HepG2 (cell line): Measurements from ENCODE around the gene NXPE1. TPM values are rescaled to one million over a fixed set of nuclear protein-coding genes. Genes with fewer than 3 reads are reported as not detected.

ENCODE experiments used
- ATAC-seq: fragments of 200-7000 bp; cut with Tn5 transposase; 3 replicates; pipeline ENCODE4 v1.9.1; 2020; ENCODE audit warnings: mild to moderate bottlenecking, moderate library complexity
- BruUV-seq: library from RNA; stranded (reverse); fragments of 400-500 nt; replicated peaks from 2 replicates; lab custom pipeline; 2021; lab: Mats Ljungman, UMichigan
- CTCF ChIA-PET: fragments of 300-600 bp; formaldehyde crosslinking; extraction: SDS; loops from one replicate; lab custom pipeline; 2021; ENCODE audit warnings: low total read pairs, inconsistent platforms, low intra/inter-chr PET ratio; lab: Yijun Ruan, JAX
- POLR2A ChIA-PET: fragments of 350-600 bp; sonication (Branson Sonifier 250); formaldehyde crosslinking; loops from one replicate; lab custom pipeline; 2020; ENCODE audit warnings: antibody characterized with exemption, inconsistent platforms; lab: Yijun Ruan, JAX
- DNase-seq: peaks from one replicate; pipeline ENCODE4 v3.0.0-alpha.2; 2015; ENCODE audit warnings: low spot score
- FAIRE-seq: peaks from 3 replicates; lab custom pipeline; 2011; peaks lifted over from hg19 to GRCh38; lab: Jason Lieb, UNC
- H2AFZ ChIP-seq: one replicate; pipeline ENCODE4 v1.6.1; 2011; ENCODE audit warnings: low read length, inconsistent platforms
- H3K27ac ChIP-seq: fragments of 300-600 bp; 3 replicates; pipeline ENCODE4 v1.8.0; 2011; ENCODE audit warnings: mixed run types, mild to moderate bottlenecking, mixed read lengths, low read length, inconsistent platforms; ENCODE audit not compliant: insufficient read depth; ENCODE audit errors: extremely low read length
- H3K27me3 ChIP-seq, 2 experiments: fragments of 200-600 bp in 1 of 2; 2 replicates in 1 of 2; 3 replicates in 1 of 2; pipeline versions ENCODE4 v1.6.0 to v1.8.0; 2011; ENCODE audit warnings: low read length in 2 of 2, mild to moderate bottlenecking in 2 of 2, moderate library complexity in 2 of 2, inconsistent platforms in 1 of 2; ENCODE audit not compliant: insufficient read depth in 2 of 2, control insufficient read depth in 1 of 2
- H3K36me3 ChIP-seq, 2 experiments: fragments of 200-600 bp in 1 of 2; replicated peaks in 1 of 2; 2 replicates in 1 of 2; 3 replicates in 1 of 2; pipeline versions ENCODE4 v1.5.1 to v1.8.0; 2011; ENCODE audit warnings: low read length in 2 of 2, inconsistent platforms in 1 of 2; ENCODE audit not compliant: insufficient read depth in 2 of 2, control insufficient read depth in 1 of 2
- H3K4me1 ChIP-seq: 2 replicates; pipeline ENCODE4 v1.5.1; 2012; ENCODE audit warnings: low read length, inconsistent platforms; ENCODE audit not compliant: insufficient read depth
- H3K4me2 ChIP-seq: 2 replicates; pipeline ENCODE4 v1.6.0; 2011; ENCODE audit warnings: low read depth, low read length, inconsistent platforms
- H3K4me3 ChIP-seq, 3 experiments: fragments of 200-600 bp in 1 of 3; sonication (generic), shearing (Covaris generic) in 1 of 3; replicated peaks in 1 of 3; 2 replicates each; pipeline ENCODE4 v1.5.1; 2011 to 2016; ENCODE audit warnings: low read length in 3 of 3, inconsistent platforms in 2 of 3, low read depth in 2 of 3, mild to moderate bottlenecking in 2 of 3, control low read depth in 1 of 3, mixed read lengths in 1 of 3; ENCODE audit not compliant: insufficient read depth in 1 of 3
- H3K79me2 ChIP-seq: one replicate; pipeline ENCODE4 v1.6.1; 2011; ENCODE audit warnings: low read length, inconsistent platforms; ENCODE audit not compliant: insufficient read depth
- H3K9ac ChIP-seq: 2 replicates; pipeline ENCODE4 v1.6.0; 2011; ENCODE audit warnings: mild to moderate bottlenecking, low read depth, low read length, inconsistent platforms; ENCODE audit not compliant: insufficient read depth
- H3K9me3 ChIP-seq: 2 replicates; pipeline ENCODE4 v1.5.1; 2012; ENCODE audit warnings: mild to moderate bottlenecking, low read length
- H4K20me1 ChIP-seq: 2 replicates; pipeline ENCODE4 v1.6.0; 2011; ENCODE audit warnings: inconsistent platforms, mild to moderate bottlenecking, low read length, moderate library complexity; ENCODE audit not compliant: insufficient read depth
- ATF6 ChIP-seq: sonication (generic); formaldehyde crosslinking; conservative IDR thresholded peaks from 2 replicates; pipeline ENCODE4 v1.4.0; 2020; ENCODE audit warnings: missing genetic modification reagents
- KMT2B ChIP-seq: IDR thresholded peaks from 2 replicates; pipeline ENCODE4 v1.6.1; 2016; ENCODE audit warnings: missing genetic modification reagents, missing compliant biosample characterization
- MXI1 ChIP-seq: IDR thresholded peaks from 3 replicates; pipeline ENCODE4 v1.6.1; 2012; ENCODE audit warnings: low read depth, low read length, inconsistent platforms, borderline replicate concordance
- ONECUT2 ChIP-seq: sonication (generic); formaldehyde crosslinking; IDR thresholded peaks from 2 replicates; pipeline ENCODE4 v1.4.0; 2020; ENCODE audit warnings: missing genetic modification reagents
- PHF21A ChIP-seq: sonication (generic); formaldehyde crosslinking; IDR thresholded peaks from 2 replicates; pipeline ENCODE4 v1.5.0; 2020; ENCODE audit warnings: mild to moderate bottlenecking, missing genetic modification reagents
- SNAPC2 ChIP-seq: sonication (generic); formaldehyde crosslinking; IDR thresholded peaks from 2 replicates; pipeline ENCODE4 v1.8.1; 2022; ENCODE audit warnings: mild to moderate bottlenecking, missing genetic modification reagents
- ZMYM2 ChIP-seq: sonication (generic); formaldehyde crosslinking; IDR thresholded peaks from 2 replicates; pipeline ENCODE4 v1.8.0; 2022; ENCODE audit warnings: mild to moderate bottlenecking, missing genetic modification reagents
- ZNF318 ChIP-seq: sonication (generic); formaldehyde crosslinking; IDR thresholded peaks from 2 replicates; pipeline ENCODE4 v1.4.0; 2020; ENCODE audit warnings: mild to moderate bottlenecking, missing genetic modification reagents
- ZNF382 ChIP-seq: sonication (generic); formaldehyde crosslinking; IDR thresholded peaks from 2 replicates; pipeline ENCODE4 v1.5.0; 2020; ENCODE audit warnings: missing genetic modification reagents, mild to moderate bottlenecking, borderline replicate concordance
- ZNF496 ChIP-seq: sonication (generic); formaldehyde crosslinking; IDR thresholded peaks from 2 replicates; pipeline ENCODE4 v1.8.1; 2023; ENCODE audit warnings: mild to moderate bottlenecking, moderate library complexity, missing genetic modification reagents; ENCODE audit not compliant: insufficient replicate concordance
- ZNF558 ChIP-seq: sonication (generic); formaldehyde crosslinking; IDR thresholded peaks from 2 replicates; pipeline ENCODE4 v1.9.0; 2022; ENCODE audit warnings: mild to moderate bottlenecking, missing genetic modification reagents, borderline replicate concordance
- WGBS: methylation state at CpG from one replicate; pipeline ENCODE4 v1.1.6; 2017; ENCODE audit warnings: low lambda C conversion rate; 5-methylcytosine and 5-hydroxymethylcytosine counted together
- in situ Hi-C: cut with HindIII; loops from 2 replicates; pipeline ENCODE4 v1.10.0; 2017; ENCODE audit warnings: low pct_unique_long_range_greater_than_20kb; ENCODE audit not compliant: extremely low pct_ligation_motif_present
- intact Hi-C: fragments of 100-400 bp; cut with micrococcal nuclease; formaldehyde crosslinking; loops from one replicate; pipeline ENCODE4 v1.10.0; 2022; ENCODE audit not compliant: unreplicated experiment
- polyA plus RNA-seq, 8 experiments: library from polyadenylated mRNA; depleted of rRNA in 3 of 8; stranded (reverse) in 7 of 8; unstranded in 1 of 8; fragments of >200 nt; fragmentation: Illumina TruSeq in 4 of 8; extraction: Trizol in 4 of 8; gene quantifications; 2 replicates each; pipeline versions ENCODE4 v1.2.1 to v1.2.3, GENCODE V29; 2011 to 2016; ENCODE audit warnings: low read depth in 4 of 8, missing spikeins in 1 of 8, mixed read lengths in 1 of 8; ENCODE audit not compliant: insufficient read depth in 1 of 8
- total RNA-seq, 5 experiments: library from RNA; depleted of rRNA; stranded (reverse); fragments of >200 nt; fragmentation: Illumina TruSeq; extraction: Trizol; gene quantifications; 2 replicates each; pipeline ENCODE4 v1.2.3, GENCODE V29; 2016; ENCODE audit warnings: low read depth in 1 of 5

NXPE1 gene
- total and polyA plus RNA-seq, 2 of the 13 experiments (the other 11 are each of a cell fraction or from before 2014, with no cell fraction given) = not detected

DNA sequence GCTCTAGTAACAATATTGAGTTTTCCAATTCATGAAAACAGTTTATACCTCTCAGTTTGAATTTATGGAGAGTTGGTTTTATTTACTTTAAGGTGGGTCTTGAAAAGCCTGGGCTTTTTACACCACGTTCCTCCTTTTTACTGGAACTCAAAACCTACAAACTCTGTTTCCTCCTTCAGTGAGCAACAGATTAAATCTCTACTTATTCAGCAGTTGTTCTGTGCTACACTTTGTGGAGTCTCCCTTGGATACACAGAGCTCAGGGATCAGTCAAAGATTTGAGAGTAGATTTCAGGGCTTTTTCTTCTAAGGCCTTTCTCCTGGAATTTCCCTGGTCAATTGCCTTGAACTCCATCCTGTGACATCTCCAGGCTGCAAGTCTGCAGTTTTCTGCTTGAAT is 3.5 kb downstream of the NXPE1 start:
- no peak for FAIRE-seq
- H3K9ac ChIP-seq = no peak overlapping the region
- intact Hi-C loops = no loop called here
- TF ChIP-seq SNAPC2 (CRISPR knock-in tag) (no peak), ZNF318 (CRISPR knock-in tag) (no peak), PHF21A (CRISPR knock-in tag) (no peak), ATF6 (CRISPR knock-in tag) (no peak), ONECUT2 (CRISPR knock-in tag) (no peak), ZNF558 (CRISPR knock-in tag) (no peak), MXI1 (no peak), ZNF496 (CRISPR knock-in tag) (no peak), ZNF382 (CRISPR knock-in tag) (no peak), KMT2B (no peak), ZMYM2 (no peak)
- H3K4me1 ChIP-seq = no peaks in the 10 kb centered on the region
- no peaks in the 10 kb centered on the region for H3K79me2 ChIP-seq
- no peak overlapping the region for H3K4me3 ChIP-seq
- H3K36me3 ChIP-seq = no peaks in the 10 kb centered on the region
- CTCF ChIA-PET = no interaction called here
- no peaks in the 10 kb centered on the region; a peak in 1 of 5 replicates for H3K27me3 ChIP-seq
- H4K20me1 ChIP-seq = no peaks in the 10 kb centered on the region
- in situ Hi-C loops = no loop called here
- no TSS peak for BruUV-seq
- POLR2A ChIA-PET = no interaction called here
- H2AFZ ChIP-seq = no peak overlapping the region
- no peak overlapping the region for H3K4me2 ChIP-seq
- no peak for DNase-seq
- 0% methylated on average over 1 of the region's 1 CpG for WGBS
- H3K27ac ChIP-seq = no peak overlapping the region
- H3K9me3 ChIP-seq = no peaks in the 10 kb centered on the region
- ATAC-seq = no peak
